ENCODE measurements around the gene WIPF3.

The WIPF3 gene

GRCh38 chr7:29896685-29897411 is 90.5 kb downstream of the WIPF3 start:
- H3K9me3 Mint-ChIP-seq: peaks cover 36% of the 10 kb centered on the region
- no peaks in the 10 kb centered on the region for H3K4me1 Mint-ChIP-seq
- H3K27ac Mint-ChIP-seq: no peak overlapping the region
- peaks cover 39% of the 10 kb centered on the region for H3K36me3 Mint-ChIP-seq (ENCODE audit: low read depth)
- TF ChIP-seq CTCF (IDR thresholded peaks at IDR 0.05): no peak
- peaks cover 5% of the 10 kb centered on the region for H3K27me3 Mint-ChIP-seq (ENCODE audit: low read depth, poor library complexity)
- H3K4me3 Mint-ChIP-seq: no peak overlapping the region
- no peak for DNase-seq

- Mint-ChIP-seq H3K36me3 (ENCODE audit: low read depth) (peaks cover 40% of the 10 kb centered on the region), H3K27ac (no peak overlapping the region), H3K4me1 (no peaks in the 10 kb centered on the region), H3K9me3 (peaks cover 36% of the 10 kb centered on the region), H3K27me3 (ENCODE audit: low read depth, poor library complexity) (peaks cover 5% of the 10 kb centered on the region), H3K4me3 (no peak overlapping the region)
- no peak for DNase-seq
- no peak for TF ChIP-seq CTCF (IDR thresholded peaks at IDR 0.05)
These were observed 92.0 kb downstream of the WIPF3 start for GRCh38 chr7:29898301-29898700.

- no peak for TF ChIP-seq CTCF (IDR thresholded peaks at IDR 0.05)
- Mint-ChIP-seq H3K27ac (no peak overlapping the region), H3K27me3 (ENCODE audit: low read depth, poor library complexity) (peaks cover 5% of the 10 kb centered on the region)
These were observed 94.4 kb downstream of the WIPF3 start for GRCh38 chr7:29900745-29901144.

GRCh38 chr7:29906200-29907022 is 100.1 kb downstream of the WIPF3 start:
- peaks cover 59% of the 10 kb centered on the region for H3K36me3 Mint-ChIP-seq (ENCODE audit: low read depth)
- no peak overlapping the region for H3K27ac Mint-ChIP-seq
- peaks cover 50% of the 10 kb centered on the region for H3K9me3 Mint-ChIP-seq
- DNase-seq: no peak
- H3K4me3 Mint-ChIP-seq: no peak overlapping the region
- no peaks in the 10 kb centered on the region for H3K4me1 Mint-ChIP-seq
- TF ChIP-seq CTCF (IDR thresholded peaks at IDR 0.05): no peak
- peaks cover 3% of the 10 kb centered on the region for H3K27me3 Mint-ChIP-seq (ENCODE audit: low read depth, poor library complexity)

More at GRCh38 chr7:29900745-29901144, 94.4 kb downstream of the WIPF3 start:
- peaks cover 58% of the 10 kb centered on the region for H3K36me3 Mint-ChIP-seq (ENCODE audit: low read depth)
- peaks cover 47% of the 10 kb centered on the region for H3K9me3 Mint-ChIP-seq
- H3K4me3 Mint-ChIP-seq: no peak overlapping the region
- no peak for DNase-seq
- no peaks in the 10 kb centered on the region for H3K4me1 Mint-ChIP-seq

GRCh38 chr7:29914180-29914579 is 107.9 kb downstream of the WIPF3 start:
- DNase-seq: no peak
- H3K27ac Mint-ChIP-seq: no peak overlapping the region
- H3K27me3 Mint-ChIP-seq (ENCODE audit: low read depth, poor library complexity): peaks cover 3% of the 10 kb centered on the region
- no peaks in the 10 kb centered on the region for H3K9me3 Mint-ChIP-seq
- no peak for TF ChIP-seq CTCF (IDR thresholded peaks at IDR 0.05)
- no peak overlapping the region for H3K4me3 Mint-ChIP-seq
- peaks cover 18% of the 10 kb centered on the region for H3K4me1 Mint-ChIP-seq
- H3K36me3 Mint-ChIP-seq (ENCODE audit: low read depth): peaks cover 25% of the 10 kb centered on the region
